Lower leg skin (tissue), 3 donors: ENCODE results near the gene KIF14.

Experiments
- CTCF ChIP-seq, 3 donors: fragments of 450-650 bp; IDR thresholded peaks; one replicate each; pipeline ENCODE4 v1.5.1; 2016; ENCODE audit warnings: antibody characterized with exemption in 3 of 3, mild to moderate bottlenecking in 3 of 3, moderate library complexity in 2 of 3
- POLR2A ChIP-seq, 2 donors: fragments of 450-650 bp; IDR thresholded peaks; one replicate each; pipeline ENCODE4 v1.6.1; 2016 to 2017; ENCODE audit warnings: antibody characterized with exemption in 2 of 2, mild to moderate bottlenecking in 1 of 2, moderate library complexity in 1 of 2

GRCh38 chr1:200625381-200625824 lies 4.9 kb upstream of the KIF14 start:
- TF ChIP-seq POLR2A (IDR thresholded peaks at IDR 0.05) (no peak), CTCF (IDR thresholded peaks at IDR 0.05) (no peak)
